K562 (cell line): Measurements from ENCODE around the gene NYAP1. TPM values are rescaled to one million over a fixed set of nuclear protein-coding genes. Genes with fewer than 3 reads are reported as not detected.

Source experiments
- ATAC-seq: fragments of 200-7000 bp; cut with Tn5 transposase; 3 replicates; pipeline ENCODE4 v1.9.1; 2020; ENCODE audit warnings: moderate library complexity
- BruUV-seq: library from RNA; stranded (reverse); fragments of 400-500 nt; replicated peaks from 2 replicates; lab custom pipeline; 2021; lab: Mats Ljungman, UMichigan
- CTCF ChIA-PET: fragments of 300-600 bp; formaldehyde crosslinking; extraction: SDS; loops from one replicate; lab custom pipeline; 2021; ENCODE audit warnings: low intra/inter-chr PET ratio; lab: Yijun Ruan, JAX
- POLR2A ChIA-PET: fragments of 300-600, 350-650 bp; sonication (Branson Sonifier 250); formaldehyde crosslinking; extraction: SDS; loops from one replicate; lab custom pipeline; 2021; ENCODE audit warnings: antibody characterized with exemption, inconsistent platforms; lab: Yijun Ruan, JAX
- DNase-seq, 4 experiments: peaks; one replicate each; pipeline versions ENCODE4 v3.0.0 to v3.0.0-alpha.2; 2011 to 2018; ENCODE audit warnings: low spot score in 3 of 4, mixed read lengths in 3 of 4; ENCODE audit errors: extremely low read depth in 1 of 4
- FAIRE-seq: peaks from 2 replicates; lab custom pipeline; 2011; peaks lifted over from hg19 to GRCh38; lab: Jason Lieb, UNC
- H2AFZ ChIP-seq: 2 replicates; pipeline ENCODE4 v1.6.0; 2011; ENCODE audit warnings: low read depth, low read length, control low read depth, inconsistent platforms
- H3K27ac ChIP-seq: fragments of 200-600 bp; 3 replicates; pipeline ENCODE4 v1.8.0; 2011; ENCODE audit warnings: low read depth, mild to moderate bottlenecking, control low read depth, inconsistent platforms, low read length, moderate library complexity, mixed read lengths; ENCODE audit errors: extremely low read depth
- H3K27me3 ChIP-seq, 2 experiments: fragments of 300-600 bp in 1 of 2; 2 replicates in 1 of 2; 3 replicates in 1 of 2; pipeline versions ENCODE4 v1.6.0 to v1.8.0; 2011; ENCODE audit warnings: inconsistent platforms in 2 of 2, low read length in 2 of 2, mild to moderate bottlenecking in 1 of 2, mixed read lengths in 1 of 2, moderate library complexity in 1 of 2; ENCODE audit not compliant: control insufficient read depth in 2 of 2, insufficient read depth in 2 of 2
- H3K36me3 ChIP-seq: fragments of 300-600 bp; 3 replicates; pipeline ENCODE4 v1.8.0; 2011; ENCODE audit warnings: mild to moderate bottlenecking, low read length, inconsistent platforms; ENCODE audit not compliant: control insufficient read depth, insufficient read depth
- H3K4me1 ChIP-seq, 2 experiments: fragments of 200-600 bp in 1 of 2; replicated peaks in 1 of 2; 2 replicates in 1 of 2; 3 replicates in 1 of 2; pipeline versions ENCODE4 v1.5.1 to v1.8.0; 2011; ENCODE audit warnings: inconsistent platforms in 2 of 2, low read length in 2 of 2, mild to moderate bottlenecking in 1 of 2, mixed read lengths in 1 of 2, moderate library complexity in 1 of 2; ENCODE audit not compliant: control insufficient read depth in 2 of 2, insufficient read depth in 2 of 2
- H3K4me2 ChIP-seq: 2 replicates; pipeline ENCODE4 v1.6.1; 2011; ENCODE audit warnings: low read length, control low read depth, inconsistent platforms, mixed read lengths; ENCODE audit not compliant: insufficient read depth
- H3K4me3 ChIP-seq: fragments of 200-600 bp; sonication (generic), shearing (Covaris generic); 2 replicates; pipeline ENCODE4 v1.5.1; 2016; ENCODE audit warnings: control low read depth, inconsistent platforms
- H3K79me2 ChIP-seq: fragments of 200-600 bp; 3 replicates; pipeline ENCODE4 v1.8.0; 2011; ENCODE audit warnings: low read length, inconsistent platforms; ENCODE audit not compliant: control insufficient read depth, insufficient read depth
- H3K9ac ChIP-seq, 2 experiments: 2 replicates each; pipeline versions ENCODE4 v1.6.0 to v1.6.1; 2011; ENCODE audit warnings: low read depth in 2 of 2, low read length in 2 of 2, control low read depth in 1 of 2, inconsistent platforms in 1 of 2, mild to moderate bottlenecking in 1 of 2, mixed read lengths in 1 of 2; ENCODE audit not compliant: insufficient read depth in 1 of 2
- H3K9me1 ChIP-seq: one replicate; pipeline ENCODE4 v1.6.0; 2011; ENCODE audit warnings: inconsistent platforms, mild to moderate bottlenecking, low read length, moderate library complexity; ENCODE audit not compliant: control insufficient read depth, insufficient read depth
- H3K9me3 ChIP-seq: replicated peaks from 2 replicates; pipeline ENCODE4 v1.5.1; 2011; ENCODE audit warnings: low read depth, low read length, inconsistent platforms; ENCODE audit not compliant: control insufficient read depth, insufficient read depth
- H4K20me1 ChIP-seq: replicated peaks from 2 replicates; pipeline ENCODE4 v1.6.1; 2011; ENCODE audit warnings: low read length, inconsistent platforms, mixed read lengths; ENCODE audit not compliant: control insufficient read depth, insufficient read depth
- KAT7 ChIP-seq: sonication (generic); formaldehyde crosslinking; IDR thresholded peaks from 2 replicates; pipeline ENCODE4 v1.8.0; 2022; ENCODE audit warnings: missing genetic modification reagents, mild to moderate bottlenecking, borderline replicate concordance
- MAFG ChIP-seq: fragments of 450-650 bp; conservative IDR thresholded peaks from 2 replicates; pipeline ENCODE4 v1.6.1; 2016; ENCODE audit warnings: missing genetic modification characterization, missing compliant biosample characterization
- POLR2A ChIP-seq: fragments of 450-650 bp; conservative IDR thresholded peaks from 2 replicates; pipeline ENCODE4 v1.6.1; 2016
- RHOXF2B ChIP-seq: fragments of 250-450 bp; sonication (Bioruptor Pico); conservative IDR thresholded peaks from 2 replicates; pipeline ENCODE4 v1.5.1; 2021
- SUPT5H ChIP-seq: fragments of 450-650 bp; IDR thresholded peaks from 2 replicates; pipeline ENCODE4 v1.6.1; 2016
- ZNF408 ChIP-seq: fragments of 250-450 bp; sonication (Bioruptor Pico); IDR thresholded peaks from 2 replicates; pipeline ENCODE4 v1.4.0; 2020; ENCODE audit warnings: low read depth, mild to moderate bottlenecking, moderate library complexity
- WGBS: fragments of 100-300 bp; shearing (Covaris generic); methylation state at CpG from one replicate; pipeline ENCODE4 v1.1.6; 2016; ENCODE audit warnings: low coverage, mixed read lengths; ENCODE audit not compliant: insufficient coverage; ENCODE audit errors: missing lambda C conversion rate; 5-methylcytosine and 5-hydroxymethylcytosine counted together
- in situ Hi-C: fragments of 300-500 bp; cut with MboI; formaldehyde crosslinking; loops from 4 replicates; pipeline ENCODE4 v1.15.0; 2018; ENCODE audit warnings: inconsistent platforms, mixed read lengths
- intact Hi-C: fragments of 100-400 bp; cut with micrococcal nuclease; formaldehyde crosslinking; loops from 2 replicates; pipeline ENCODE4 v1.14.2; 2022
- polyA plus RNA-seq, 8 experiments: library from polyadenylated mRNA; depleted of rRNA in 4 of 8; stranded (reverse) in 5 of 8; unstranded in 3 of 8; fragments of >200 nt; fragmentation: Nextera tagmentation in 2 of 8; fragmentation: Illumina TruSeq in 1 of 8; extraction: Ambion mirVana in 2 of 8; extraction: Trizol in 1 of 8; gene quantifications; 2 replicates each; pipeline versions ENCODE4 v1.2.1 to v1.2.3, GENCODE V29; 2011 to 2014; ENCODE audit warnings: inconsistent platforms in 1 of 8, missing spikeins in 1 of 8
- total RNA-seq, 7 experiments: library from RNA; depleted of rRNA in 6 of 7; stranded (reverse); fragments of >200 nt in 6 of 7; fragmentation: Illumina TruSeq in 2 of 7; extraction: Trizol in 2 of 7; gene quantifications; 2 replicates each; pipeline versions ENCODE4 v1.2.1 to v1.2.3, GENCODE V29; 2011 to 2021; ENCODE audit warnings: low replicate concordance in 1 of 7
- TF ChIP-seq, protein P1 (sequence below): sonication (generic); formaldehyde crosslinking; IDR thresholded peaks from 2 replicates; pipeline ENCODE4 v1.8.1; 2023; ENCODE audit warnings: mild to moderate bottlenecking, missing genetic modification reagents
- TF ChIP-seq, protein P2 (sequence below): fragments of 250-450 bp; sonication (Bioruptor Pico); IDR thresholded peaks from 2 replicates; pipeline ENCODE4 v1.5.0; 2020; ENCODE audit warnings: mild to moderate bottlenecking, borderline replicate concordance
- TF ChIP-seq, protein P3 (sequence below): sonication (generic); formaldehyde crosslinking; IDR thresholded peaks from 2 replicates; pipeline ENCODE4 v1.8.0; 2022; ENCODE audit warnings: mild to moderate bottlenecking, missing genetic modification reagents
- TF ChIP-seq, protein P4 (sequence below): fragments of 450-650 bp; formaldehyde crosslinking; IDR thresholded peaks from 2 replicates; pipeline ENCODE4 v1.4.0; 2022; ENCODE audit warnings: mild to moderate bottlenecking, moderate library complexity

The NYAP1 gene
- total and polyA plus RNA-seq, 9 of the 15 experiments (the other 6 are each of a cell fraction or from before 2014, with no cell fraction given) = 0.11 to 0.88 (median 0.22) TPM; not detected in 2

DNA sequence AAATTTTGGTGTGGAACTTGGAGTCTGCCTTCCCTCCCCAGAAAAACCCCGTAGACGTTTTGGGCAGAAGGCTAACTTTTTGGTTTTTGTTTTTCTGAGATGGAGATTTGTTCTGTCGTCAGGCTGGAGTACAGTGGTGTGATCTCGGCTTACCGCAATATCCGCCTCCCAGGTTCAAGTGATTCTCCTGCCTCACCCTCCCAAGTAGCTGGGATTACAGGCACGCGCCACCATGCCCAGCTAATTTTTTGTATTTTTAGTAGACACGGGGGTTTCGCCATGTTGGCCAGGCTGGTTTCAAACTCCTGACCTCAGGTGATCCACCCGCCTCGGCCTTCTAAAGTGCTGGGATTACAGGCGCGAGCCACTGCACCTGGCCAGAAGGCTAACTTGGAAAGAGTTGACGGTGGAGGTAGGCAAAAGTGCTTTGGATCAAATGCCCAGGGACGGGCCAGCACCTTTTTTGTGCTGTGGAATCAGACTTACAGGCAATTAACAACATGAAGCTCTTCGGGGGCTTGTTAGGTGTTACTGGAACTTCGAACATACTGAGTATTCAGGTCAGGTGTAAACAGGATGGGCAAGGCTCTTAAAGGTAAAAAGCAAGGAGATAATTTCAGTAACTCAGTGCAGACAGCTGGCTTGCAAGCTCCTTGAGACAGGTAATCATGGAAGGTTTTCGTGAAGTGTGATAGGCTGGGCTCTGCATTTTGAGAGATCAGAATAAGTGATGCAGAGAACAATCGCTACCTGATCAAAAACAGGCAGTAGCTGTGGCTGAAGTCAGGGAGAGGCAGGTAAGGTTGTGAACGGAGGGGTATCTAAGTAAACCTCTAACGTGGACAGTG is 49.2 kb upstream of the NYAP1 start:
- H3K4me1 ChIP-seq = peaks cover 56 to 81% of the 10 kb centered on the region in 2 experiments
- DNase-seq = peak in 1 of 4 experiments; percentile 16
- in situ Hi-C loops = no loop called here
- peaks cover 51% of the 10 kb centered on the region for H3K36me3 ChIP-seq
- BruUV-seq = no TSS peak
- H3K9me1 ChIP-seq = peaks cover 15% of the 10 kb centered on the region
- WGBS = 58% methylated on average over 20 of the region's 22 CpGs
- H3K27ac ChIP-seq = peak overlapping the region; percentile 96
- no peaks in the 10 kb centered on the region for H3K27me3 ChIP-seq
- H4K20me1 ChIP-seq = peaks cover 26% of the 10 kb centered on the region
- ChIA-PET CTCF (interaction anchor here (0.6 kb wide), 1 partner anchor 55 kb away, joined by 3 read pairs; no protein-coding TSS in a partner anchor), POLR2A (interaction anchor here (0.6 to 5.4 kb wide), 7 partner anchors 10 to 333 kb away, joined by 3 to 29 read pairs (median 4); partner anchors contain the start of genes AP4M1 and GPC2)
- intact Hi-C loops = no loop called here
- H3K4me2 ChIP-seq = peak overlapping the region; percentile 93
- ATAC-seq = no peak
- FAIRE-seq = peak; percentile 19
- peak overlapping the region; percentile 85 for H3K4me3 ChIP-seq
- no peaks in the 10 kb centered on the region for H3K9me3 ChIP-seq
- peak overlapping the region; percentile 92 to 99; a peak in 3 of 4 replicates for H3K9ac ChIP-seq
- no peak overlapping the region for H2AFZ ChIP-seq
- peaks cover 70% of the 10 kb centered on the region for H3K79me2 ChIP-seq
- TF ChIP-seq, protein P1, sequence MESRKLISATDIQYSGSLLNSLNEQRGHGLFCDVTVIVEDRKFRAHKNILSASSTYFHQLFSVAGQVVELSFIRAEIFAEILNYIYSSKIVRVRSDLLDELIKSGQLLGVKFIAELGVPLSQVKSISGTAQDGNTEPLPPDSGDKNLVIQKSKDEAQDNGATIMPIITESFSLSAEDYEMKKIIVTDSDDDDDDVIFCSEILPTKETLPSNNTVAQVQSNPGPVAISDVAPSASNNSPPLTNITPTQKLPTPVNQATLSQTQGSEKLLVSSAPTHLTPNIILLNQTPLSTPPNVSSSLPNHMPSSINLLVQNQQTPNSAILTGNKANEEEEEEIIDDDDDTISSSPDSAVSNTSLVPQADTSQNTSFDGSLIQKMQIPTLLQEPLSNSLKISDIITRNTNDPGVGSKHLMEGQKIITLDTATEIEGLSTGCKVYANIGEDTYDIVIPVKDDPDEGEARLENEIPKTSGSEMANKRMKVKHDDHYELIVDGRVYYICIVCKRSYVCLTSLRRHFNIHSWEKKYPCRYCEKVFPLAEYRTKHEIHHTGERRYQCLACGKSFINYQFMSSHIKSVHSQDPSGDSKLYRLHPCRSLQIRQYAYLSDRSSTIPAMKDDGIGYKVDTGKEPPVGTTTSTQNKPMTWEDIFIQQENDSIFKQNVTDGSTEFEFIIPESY (CRISPR knock-in tag) = peak; percentile 91
- TF ChIP-seq, protein P2, sequence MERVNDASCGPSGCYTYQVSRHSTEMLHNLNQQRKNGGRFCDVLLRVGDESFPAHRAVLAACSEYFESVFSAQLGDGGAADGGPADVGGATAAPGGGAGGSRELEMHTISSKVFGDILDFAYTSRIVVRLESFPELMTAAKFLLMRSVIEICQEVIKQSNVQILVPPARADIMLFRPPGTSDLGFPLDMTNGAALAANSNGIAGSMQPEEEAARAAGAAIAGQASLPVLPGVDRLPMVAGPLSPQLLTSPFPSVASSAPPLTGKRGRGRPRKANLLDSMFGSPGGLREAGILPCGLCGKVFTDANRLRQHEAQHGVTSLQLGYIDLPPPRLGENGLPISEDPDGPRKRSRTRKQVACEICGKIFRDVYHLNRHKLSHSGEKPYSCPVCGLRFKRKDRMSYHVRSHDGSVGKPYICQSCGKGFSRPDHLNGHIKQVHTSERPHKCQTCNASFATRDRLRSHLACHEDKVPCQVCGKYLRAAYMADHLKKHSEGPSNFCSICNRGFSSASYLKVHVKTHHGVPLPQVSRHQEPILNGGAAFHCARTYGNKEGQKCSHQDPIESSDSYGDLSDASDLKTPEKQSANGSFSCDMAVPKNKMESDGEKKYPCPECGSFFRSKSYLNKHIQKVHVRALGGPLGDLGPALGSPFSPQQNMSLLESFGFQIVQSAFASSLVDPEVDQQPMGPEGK (CRISPR knock-in tag) = 0 out of 2 replicates have a peak, but pooled peaks have one; percentile 13
- TF ChIP-seq RHOXF2B = peak; percentile 73; the same call in 1 of the 2 replicates
- TF ChIP-seq SUPT5H = peak; percentile 37; the same call in 1 of the 2 replicates
- TF ChIP-seq KAT7 = 0 out of 2 replicates have a peak, but pooled peaks have one; percentile 5
- no peak for TF ChIP-seq MAFG (tag)
- TF ChIP-seq POLR2A = peak; percentile 14; the same call in 1 of the 2 replicates
- TF ChIP-seq, protein P3, sequence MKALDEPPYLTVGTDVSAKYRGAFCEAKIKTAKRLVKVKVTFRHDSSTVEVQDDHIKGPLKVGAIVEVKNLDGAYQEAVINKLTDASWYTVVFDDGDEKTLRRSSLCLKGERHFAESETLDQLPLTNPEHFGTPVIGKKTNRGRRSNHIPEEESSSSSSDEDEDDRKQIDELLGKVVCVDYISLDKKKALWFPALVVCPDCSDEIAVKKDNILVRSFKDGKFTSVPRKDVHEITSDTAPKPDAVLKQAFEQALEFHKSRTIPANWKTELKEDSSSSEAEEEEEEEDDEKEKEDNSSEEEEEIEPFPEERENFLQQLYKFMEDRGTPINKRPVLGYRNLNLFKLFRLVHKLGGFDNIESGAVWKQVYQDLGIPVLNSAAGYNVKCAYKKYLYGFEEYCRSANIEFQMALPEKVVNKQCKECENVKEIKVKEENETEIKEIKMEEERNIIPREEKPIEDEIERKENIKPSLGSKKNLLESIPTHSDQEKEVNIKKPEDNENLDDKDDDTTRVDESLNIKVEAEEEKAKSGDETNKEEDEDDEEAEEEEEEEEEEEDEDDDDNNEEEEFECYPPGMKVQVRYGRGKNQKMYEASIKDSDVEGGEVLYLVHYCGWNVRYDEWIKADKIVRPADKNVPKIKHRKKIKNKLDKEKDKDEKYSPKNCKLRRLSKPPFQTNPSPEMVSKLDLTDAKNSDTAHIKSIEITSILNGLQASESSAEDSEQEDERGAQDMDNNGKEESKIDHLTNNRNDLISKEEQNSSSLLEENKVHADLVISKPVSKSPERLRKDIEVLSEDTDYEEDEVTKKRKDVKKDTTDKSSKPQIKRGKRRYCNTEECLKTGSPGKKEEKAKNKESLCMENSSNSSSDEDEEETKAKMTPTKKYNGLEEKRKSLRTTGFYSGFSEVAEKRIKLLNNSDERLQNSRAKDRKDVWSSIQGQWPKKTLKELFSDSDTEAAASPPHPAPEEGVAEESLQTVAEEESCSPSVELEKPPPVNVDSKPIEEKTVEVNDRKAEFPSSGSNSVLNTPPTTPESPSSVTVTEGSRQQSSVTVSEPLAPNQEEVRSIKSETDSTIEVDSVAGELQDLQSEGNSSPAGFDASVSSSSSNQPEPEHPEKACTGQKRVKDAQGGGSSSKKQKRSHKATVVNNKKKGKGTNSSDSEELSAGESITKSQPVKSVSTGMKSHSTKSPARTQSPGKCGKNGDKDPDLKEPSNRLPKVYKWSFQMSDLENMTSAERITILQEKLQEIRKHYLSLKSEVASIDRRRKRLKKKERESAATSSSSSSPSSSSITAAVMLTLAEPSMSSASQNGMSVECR = 0 out of 2 replicates have a peak, but pooled peaks have one; percentile 28
- no peak for TF ChIP-seq ZNF408 (CRISPR knock-in tag)
- TF ChIP-seq, protein P4, sequence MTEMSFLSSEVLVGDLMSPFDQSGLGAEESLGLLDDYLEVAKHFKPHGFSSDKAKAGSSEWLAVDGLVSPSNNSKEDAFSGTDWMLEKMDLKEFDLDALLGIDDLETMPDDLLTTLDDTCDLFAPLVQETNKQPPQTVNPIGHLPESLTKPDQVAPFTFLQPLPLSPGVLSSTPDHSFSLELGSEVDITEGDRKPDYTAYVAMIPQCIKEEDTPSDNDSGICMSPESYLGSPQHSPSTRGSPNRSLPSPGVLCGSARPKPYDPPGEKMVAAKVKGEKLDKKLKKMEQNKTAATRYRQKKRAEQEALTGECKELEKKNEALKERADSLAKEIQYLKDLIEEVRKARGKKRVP (CRISPR knock-in tag) = 0 out of 2 replicates have a peak, but pooled peaks have one; percentile 11
